WTC11 (cell line): Measurements from ENCODE around the gene IFI27. TPM values are rescaled to one million over a fixed set of nuclear protein-coding genes. Genes with fewer than 3 reads are reported as not detected.

Source experiments
- ATAC-seq: fragments of 200-7000 bp; cut with Tn5 transposase; 2 replicates; pipeline ENCODE4 v1.10.0; 2021; ENCODE audit warnings: mild to moderate bottlenecking, moderate library complexity
- CTCF ChIA-PET: fragments of 300-600 bp; sonication (Branson Sonifier 250); formaldehyde crosslinking; loops from one replicate; lab custom pipeline; 2021; ENCODE audit warnings: antibody characterized with exemption; lab: Charles Lee
- POLR2A ChIA-PET: fragments of 350-600 bp; sonication (Branson Sonifier 250); formaldehyde crosslinking; loops from one replicate; lab custom pipeline; 2021; ENCODE audit warnings: antibody characterized with exemption; lab: Charles Lee
- DNase-seq: peaks from one replicate; pipeline ENCODE4 v3.0.0; 2021; ENCODE audit warnings: low spot score
- H3K27ac Mint-ChIP-seq: 2 replicates; pipeline ENCODE4 v1.8.0; 2021; ENCODE audit warnings: mixed read lengths
- H3K27me3 Mint-ChIP-seq: 2 replicates; pipeline ENCODE4 v1.8.0; 2021; ENCODE audit warnings: low read depth, mild to moderate bottlenecking, moderate library complexity, mixed read lengths
- H3K36me3 Mint-ChIP-seq: 2 replicates; pipeline ENCODE4 v1.8.0; 2021; ENCODE audit warnings: mixed read lengths
- H3K4me1 Mint-ChIP-seq: 2 replicates; pipeline ENCODE4 v1.8.0; 2022; ENCODE audit warnings: mixed read lengths
- H3K4me3 Mint-ChIP-seq: 2 replicates; pipeline ENCODE4 v1.8.0; 2021; ENCODE audit warnings: mild to moderate bottlenecking, moderate library complexity, mixed read lengths
- H3K9me3 Mint-ChIP-seq: 2 replicates; pipeline ENCODE4 v1.8.0; 2021; ENCODE audit warnings: mixed read lengths
- E2F4 ChIP-seq: sonication (generic); formaldehyde crosslinking; IDR thresholded peaks from 2 replicates; pipeline ENCODE4 v1.8.1; 2022; ENCODE audit warnings: low read depth, mild to moderate bottlenecking, moderate library complexity, missing genetic modification reagents, borderline replicate concordance
- ETV6 ChIP-seq: sonication (generic); formaldehyde crosslinking; IDR thresholded peaks from 2 replicates; pipeline ENCODE4 v1.8.1; 2022; ENCODE audit warnings: mild to moderate bottlenecking, missing genetic modification reagents
- FOXJ3 ChIP-seq: sonication (generic); formaldehyde crosslinking; IDR thresholded peaks from 2 replicates; pipeline ENCODE4 v1.9.0; 2021; ENCODE audit warnings: missing genetic modification reagents, mild to moderate bottlenecking, borderline replicate concordance
- FOXP4 ChIP-seq: sonication (generic); formaldehyde crosslinking; IDR thresholded peaks from 2 replicates; pipeline ENCODE4 v1.8.0; 2022; ENCODE audit warnings: mild to moderate bottlenecking, missing genetic modification reagents
- MLX ChIP-seq: sonication (generic); formaldehyde crosslinking; IDR thresholded peaks from 2 replicates; pipeline ENCODE4 v1.8.1; 2023; ENCODE audit warnings: mild to moderate bottlenecking, missing genetic modification reagents, moderate library complexity
- PRRX2 ChIP-seq: fragments of 250-450 bp; sonication (Bioruptor Pico); IDR thresholded peaks from 2 replicates; pipeline ENCODE4 v1.8.0; 2021; ENCODE audit warnings: mild to moderate bottlenecking
- RORB ChIP-seq: fragments of 250-450 bp; sonication (Bioruptor Pico); IDR thresholded peaks from 2 replicates; pipeline ENCODE4 v1.9.0; 2021; ENCODE audit warnings: mild to moderate bottlenecking
- SMAD3 ChIP-seq: sonication (generic); formaldehyde crosslinking; IDR thresholded peaks from 2 replicates; pipeline ENCODE4 v1.8.0; 2022; ENCODE audit warnings: missing genetic modification reagents, mild to moderate bottlenecking, borderline replicate concordance
- TCF7 ChIP-seq: sonication (generic); formaldehyde crosslinking; IDR thresholded peaks from 2 replicates; pipeline ENCODE4 v1.8.0; 2022; ENCODE audit warnings: mild to moderate bottlenecking, low read depth, missing genetic modification reagents, moderate library complexity
- TP53 ChIP-seq: sonication (generic); formaldehyde crosslinking; IDR thresholded peaks from 2 replicates; pipeline ENCODE4 v1.8.1; 2023; ENCODE audit warnings: mild to moderate bottlenecking, missing genetic modification reagents
- ZBTB21 ChIP-seq: sonication (generic); formaldehyde crosslinking; IDR thresholded peaks from 2 replicates; pipeline ENCODE4 v1.8.1; 2023; ENCODE audit warnings: mild to moderate bottlenecking, missing genetic modification reagents, borderline replicate concordance
- ZNF263 ChIP-seq: sonication (generic); formaldehyde crosslinking; IDR thresholded peaks from 2 replicates; pipeline ENCODE4 v1.8.1; 2022; ENCODE audit warnings: low read depth, mild to moderate bottlenecking, moderate library complexity, missing genetic modification reagents
- total RNA-seq: library from RNA; stranded (reverse); gene quantifications from 3 replicates; pipeline ENCODE4 v1.2.3, GENCODE V29; 2021
- TF ChIP-seq, protein P1 (sequence below): fragments of 250-450 bp; sonication (Bioruptor Pico); conservative IDR thresholded peaks from 2 replicates; pipeline ENCODE4 v1.9.0; 2021; ENCODE audit warnings: mild to moderate bottlenecking
- TF ChIP-seq, protein P2 (sequence below): sonication (generic); formaldehyde crosslinking; IDR thresholded peaks from 2 replicates; pipeline ENCODE4 v1.8.1; 2023; ENCODE audit warnings: mild to moderate bottlenecking, missing genetic modification reagents
- TF ChIP-seq, protein P3 (sequence below): fragments of 250-450 bp; sonication (Bioruptor Pico); IDR thresholded peaks from 2 replicates; pipeline ENCODE4 v1.8.0; 2021; ENCODE audit warnings: mild to moderate bottlenecking

Gene IFI27
- total RNA-seq, 1 experiment from 2014 or later, result 1.8 TPM

DNA sequence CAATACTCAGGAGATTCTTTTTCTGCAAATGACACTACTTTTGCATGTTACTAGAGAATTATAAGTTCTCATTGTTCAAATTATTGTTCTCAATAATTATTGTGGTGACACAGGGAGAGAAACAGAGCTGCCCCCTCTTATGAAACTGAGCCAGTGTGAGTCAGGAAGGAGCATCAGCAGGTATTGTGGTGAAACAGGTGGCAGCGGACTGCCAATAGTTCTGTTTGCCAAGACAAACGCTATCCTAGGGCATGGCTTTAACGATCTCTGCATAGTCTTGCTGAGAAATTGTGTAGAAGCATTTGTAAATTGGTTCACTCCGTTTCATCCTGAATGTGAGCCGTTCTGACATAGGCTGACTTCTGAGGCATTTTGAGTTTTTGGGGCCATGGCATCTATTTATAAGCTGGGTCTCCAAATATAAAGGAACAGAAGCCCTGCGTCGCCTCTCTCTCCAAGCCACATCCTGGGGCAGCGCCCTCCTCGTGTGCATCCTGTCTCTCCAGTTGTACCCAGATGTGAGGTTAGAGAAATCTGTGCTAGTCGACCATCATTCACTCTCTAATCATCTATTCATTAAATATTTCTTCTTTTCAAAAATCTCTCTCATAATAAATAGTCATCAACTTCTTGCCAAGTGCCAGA is 47.8 kb downstream of the IFI27 start:
- no peaks in the 10 kb centered on the region; the same call in none of the 2 replicates for H3K27me3 Mint-ChIP-seq
- TF ChIP-seq FOXP4 (CRISPR knock-in tag) (no peak), ETV6 (CRISPR knock-in tag) (no peak), MLX (CRISPR knock-in tag) (no peak), FOXJ3 (no peak), TP53 (CRISPR knock-in tag) (no peak), SMAD3 (CRISPR knock-in tag) (no peak), RORB (CRISPR knock-in tag) (no peak), PRRX2 (CRISPR knock-in tag) (no peak), ZBTB21 (CRISPR knock-in tag) (no peak), E2F4 (CRISPR knock-in tag) (no peak)
- TF ChIP-seq, protein P1, sequence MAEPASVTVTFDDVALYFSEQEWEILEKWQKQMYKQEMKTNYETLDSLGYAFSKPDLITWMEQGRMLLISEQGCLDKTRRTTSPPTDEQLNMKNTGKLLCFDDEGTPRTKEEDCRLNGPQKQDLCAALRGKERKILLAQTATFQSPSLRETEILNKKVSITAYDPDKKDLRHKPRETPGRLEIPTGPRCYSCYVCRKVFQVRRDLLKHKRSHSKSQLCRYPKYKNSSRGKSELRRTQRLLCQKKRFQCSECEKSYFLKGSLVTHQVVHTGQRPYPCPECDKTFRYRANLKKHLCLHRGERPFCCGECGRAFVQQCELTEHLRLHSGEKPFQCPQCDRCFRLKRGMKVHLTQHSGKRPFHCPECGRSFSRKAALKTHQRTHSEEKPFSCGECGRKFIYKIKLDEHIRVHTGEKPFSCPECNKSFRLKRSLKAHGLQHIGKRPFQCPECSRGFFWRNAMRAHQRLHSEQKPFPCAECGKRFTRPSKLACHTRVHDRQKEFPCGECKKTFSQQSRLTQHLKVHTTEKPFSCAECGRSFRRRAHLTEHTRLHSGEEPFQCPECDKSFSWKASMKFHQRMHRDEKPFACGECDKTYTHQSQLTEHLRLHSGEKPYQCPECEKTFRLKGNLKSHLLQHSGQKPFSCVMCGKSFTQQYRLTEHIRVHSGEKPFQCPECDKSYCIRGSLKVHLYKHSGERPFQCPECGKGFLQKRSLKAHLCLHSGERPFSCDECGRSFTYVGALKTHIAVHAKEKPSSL (CRISPR knock-in tag), result no peak
- TF ChIP-seq, protein P2, sequence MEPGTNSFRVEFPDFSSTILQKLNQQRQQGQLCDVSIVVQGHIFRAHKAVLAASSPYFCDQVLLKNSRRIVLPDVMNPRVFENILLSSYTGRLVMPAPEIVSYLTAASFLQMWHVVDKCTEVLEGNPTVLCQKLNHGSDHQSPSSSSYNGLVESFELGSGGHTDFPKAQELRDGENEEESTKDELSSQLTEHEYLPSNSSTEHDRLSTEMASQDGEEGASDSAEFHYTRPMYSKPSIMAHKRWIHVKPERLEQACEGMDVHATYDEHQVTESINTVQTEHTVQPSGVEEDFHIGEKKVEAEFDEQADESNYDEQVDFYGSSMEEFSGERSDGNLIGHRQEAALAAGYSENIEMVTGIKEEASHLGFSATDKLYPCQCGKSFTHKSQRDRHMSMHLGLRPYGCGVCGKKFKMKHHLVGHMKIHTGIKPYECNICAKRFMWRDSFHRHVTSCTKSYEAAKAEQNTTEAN, result no peak
- peaks cover 28% of the 10 kb centered on the region for H3K9me3 Mint-ChIP-seq
- ATAC-seq, result no peak
- H3K36me3 Mint-ChIP-seq, result peaks cover 9% of the 10 kb centered on the region
- H3K27ac Mint-ChIP-seq, result no peak overlapping the region
- POLR2A ChIA-PET, result no interaction called here
- DNase-seq, result no peak
- no peak overlapping the region for H3K4me3 Mint-ChIP-seq
- H3K4me1 Mint-ChIP-seq, result no peaks in the 10 kb centered on the region
- CTCF ChIA-PET, result interaction anchor here (0.9 kb wide), 1 partner anchor 122 kb away, joined by 4 read pairs; no protein-coding TSS in a partner anchor

- POLR2A ChIA-PET, result interaction anchor here (1.1 kb wide), 1 partner anchor 9 kb away, joined by 3 read pairs; no protein-coding TSS in a partner anchor
- CTCF ChIA-PET, result interaction anchor here (1.0 kb wide), 1 partner anchor 19 kb away, joined by 3 read pairs; no protein-coding TSS in a partner anchor
- H3K27me3 Mint-ChIP-seq, result peaks cover 4% of the 10 kb centered on the region
- H3K9me3 Mint-ChIP-seq, result peaks cover 5% of the 10 kb centered on the region
- H3K4me1 Mint-ChIP-seq, result peaks cover 20% of the 10 kb centered on the region
- peaks cover 2% of the 10 kb centered on the region; the same call in 1 of the 2 replicates for H3K36me3 Mint-ChIP-seq
- TF ChIP-seq ZNF263 (CRISPR knock-in tag) (no peak), TCF7 (no peak)
- TF ChIP-seq, protein P3, sequence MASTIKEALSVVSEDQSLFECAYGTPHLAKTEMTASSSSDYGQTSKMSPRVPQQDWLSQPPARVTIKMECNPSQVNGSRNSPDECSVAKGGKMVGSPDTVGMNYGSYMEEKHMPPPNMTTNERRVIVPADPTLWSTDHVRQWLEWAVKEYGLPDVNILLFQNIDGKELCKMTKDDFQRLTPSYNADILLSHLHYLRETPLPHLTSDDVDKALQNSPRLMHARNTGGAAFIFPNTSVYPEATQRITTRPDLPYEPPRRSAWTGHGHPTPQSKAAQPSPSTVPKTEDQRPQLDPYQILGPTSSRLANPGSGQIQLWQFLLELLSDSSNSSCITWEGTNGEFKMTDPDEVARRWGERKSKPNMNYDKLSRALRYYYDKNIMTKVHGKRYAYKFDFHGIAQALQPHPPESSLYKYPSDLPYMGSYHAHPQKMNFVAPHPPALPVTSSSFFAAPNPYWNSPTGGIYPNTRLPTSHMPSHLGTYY (CRISPR knock-in tag), result no peak
- ATAC-seq (no peak), DNase-seq (no peak)
- H3K4me3 Mint-ChIP-seq, result no peak overlapping the region
- no peak overlapping the region for H3K27ac Mint-ChIP-seq
These were observed 50.5 kb downstream of the IFI27 start for GRCh38 chr14:94161058-94161457.
